OCI-LY1 (cell line): Measurements from ENCODE around the gene NTRK3.

Experiments used
- EZH2 ChIP-seq: fragments of 200-600 bp; sonication (generic), shearing (Covaris generic); IDR thresholded peaks from 2 replicates; pipeline ENCODE4 v1.8.0; 2017; ENCODE audit warnings: borderline replicate concordance, mixed run types, mild to moderate bottlenecking, antibody characterized with exemption, low read length, moderate library complexity, mixed read lengths
- TF ChIP-seq, protein P1 (sequence below): fragments of 200-600 bp; sonication (generic), shearing (Covaris generic); IDR thresholded peaks from 2 replicates; pipeline ENCODE4 v1.5.1; 2017; ENCODE audit warnings: mild to moderate bottlenecking, antibody characterized with exemption, low read length, moderate library complexity, mixed read lengths

DNA sequence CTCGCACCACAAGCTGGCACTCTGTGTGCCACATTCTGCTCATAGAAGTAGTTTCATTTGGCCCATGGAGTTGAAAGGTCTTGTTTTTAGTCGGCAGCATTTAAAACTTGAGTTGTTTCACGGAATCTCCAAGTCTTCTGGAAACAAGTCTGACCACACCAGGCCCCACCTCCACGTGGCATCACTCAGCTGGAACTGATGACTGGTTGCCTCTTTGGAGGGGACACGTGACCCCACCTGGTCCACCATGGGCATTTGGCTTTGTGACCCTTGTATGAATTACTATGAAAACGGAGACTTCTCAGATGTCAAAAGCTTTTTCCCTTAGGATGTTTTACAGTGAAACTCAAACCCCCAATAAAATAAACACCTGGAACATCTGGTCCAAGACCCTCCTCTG, 74.9 kb downstream of the NTRK3 start:
- TF ChIP-seq, protein P1, sequence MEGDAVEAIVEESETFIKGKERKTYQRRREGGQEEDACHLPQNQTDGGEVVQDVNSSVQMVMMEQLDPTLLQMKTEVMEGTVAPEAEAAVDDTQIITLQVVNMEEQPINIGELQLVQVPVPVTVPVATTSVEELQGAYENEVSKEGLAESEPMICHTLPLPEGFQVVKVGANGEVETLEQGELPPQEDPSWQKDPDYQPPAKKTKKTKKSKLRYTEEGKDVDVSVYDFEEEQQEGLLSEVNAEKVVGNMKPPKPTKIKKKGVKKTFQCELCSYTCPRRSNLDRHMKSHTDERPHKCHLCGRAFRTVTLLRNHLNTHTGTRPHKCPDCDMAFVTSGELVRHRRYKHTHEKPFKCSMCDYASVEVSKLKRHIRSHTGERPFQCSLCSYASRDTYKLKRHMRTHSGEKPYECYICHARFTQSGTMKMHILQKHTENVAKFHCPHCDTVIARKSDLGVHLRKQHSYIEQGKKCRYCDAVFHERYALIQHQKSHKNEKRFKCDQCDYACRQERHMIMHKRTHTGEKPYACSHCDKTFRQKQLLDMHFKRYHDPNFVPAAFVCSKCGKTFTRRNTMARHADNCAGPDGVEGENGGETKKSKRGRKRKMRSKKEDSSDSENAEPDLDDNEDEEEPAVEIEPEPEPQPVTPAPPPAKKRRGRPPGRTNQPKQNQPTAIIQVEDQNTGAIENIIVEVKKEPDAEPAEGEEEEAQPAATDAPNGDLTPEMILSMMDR = no peak
- TF ChIP-seq EZH2 = no peak
